HG03575 (cell line): ENCODE data around the gene RNF186.
"Not testable (repeated sequence)": the region's sequence is repeated elsewhere in the genome, so short reads cannot be mapped to it uniquely, and the experiment has no call there.

Experiments
- ATAC-seq: cut with Tn5 transposase; IDR thresholded peaks from one replicate; pipeline ENCODE4 v1.9.1; 2021; ENCODE audit not compliant: unreplicated experiment, insufficient number of reproducible peaks, low FRiP score; ENCODE audit errors: extremely low read depth

RNF186 gene

GRCh38 chr1:19831441-19831840, 16.4 kb upstream of the RNF186 start:
- no peak for ATAC-seq

DNA sequence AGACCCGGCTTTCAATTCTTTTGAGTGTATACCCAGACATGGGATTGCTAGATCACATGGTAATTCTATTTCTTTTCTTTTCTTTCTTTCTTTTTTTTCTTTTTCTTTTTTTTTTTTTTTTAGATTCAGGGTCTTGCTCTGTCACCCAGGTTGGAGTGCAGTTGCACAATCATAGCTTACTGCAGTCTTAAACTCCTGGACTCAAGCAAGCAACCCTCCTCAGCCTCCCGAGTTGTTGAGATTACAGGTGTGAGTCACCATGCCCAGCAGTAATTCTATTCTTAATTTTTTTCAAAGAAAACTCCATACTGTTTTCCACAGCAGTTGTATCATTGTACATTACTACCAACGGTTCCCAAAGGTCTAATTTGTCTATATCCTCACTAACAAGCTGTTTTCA, 13.5 kb upstream of the RNF186 start:
- no peak for ATAC-seq

- ATAC-seq = no peak
Observed at GRCh38 chr1:19825298-19825697, 10.2 kb upstream of the RNF186 start.

DNA sequence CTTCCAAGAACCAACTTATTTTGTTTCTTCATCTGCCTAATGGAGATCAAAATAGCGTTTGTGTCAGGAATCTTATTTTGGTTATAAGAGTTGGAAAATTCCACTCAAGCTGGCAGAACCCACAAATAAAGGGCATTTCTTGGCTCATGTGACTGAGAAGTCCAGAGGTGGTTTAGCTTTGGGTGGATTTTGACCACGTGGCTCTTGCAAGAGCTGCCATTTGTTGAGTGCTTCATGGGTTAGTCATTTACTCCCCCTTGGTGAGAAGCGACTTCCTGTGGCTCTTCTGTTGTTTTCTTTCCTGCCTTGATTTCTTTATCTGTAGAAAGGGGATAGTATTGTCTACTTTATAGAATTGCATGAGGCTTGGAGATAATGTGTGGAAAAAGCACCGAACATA, 9.5 kb upstream of the RNF186 start:
- no peak for ATAC-seq

DNA sequence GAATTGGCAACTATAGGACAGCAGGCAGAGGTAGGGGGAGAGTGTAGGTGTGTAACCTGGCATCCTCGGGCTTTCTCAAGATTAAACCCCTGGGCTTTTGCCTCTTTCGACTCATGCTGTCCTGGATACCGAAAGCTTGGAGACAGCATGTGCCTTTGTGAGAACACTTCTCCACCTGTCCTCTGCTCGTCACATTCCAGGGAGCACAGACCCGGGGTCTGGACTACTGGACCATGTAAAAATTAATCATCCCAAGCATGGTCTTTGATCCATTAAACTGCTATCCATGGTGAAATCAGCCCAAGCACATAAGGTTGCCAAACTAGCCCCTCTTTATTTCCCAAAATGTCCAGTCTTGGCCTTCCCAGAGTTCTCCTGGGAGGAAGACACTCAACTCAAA, 9.0 kb upstream of the RNF186 start:
- ATAC-seq = no peak

- no peak for ATAC-seq
Observed at GRCh38 chr1:19819701-19820100, 4.6 kb upstream of the RNF186 start.

- no peak for ATAC-seq
Observed at GRCh38 chr1:19818324-19818723, 3.2 kb upstream of the RNF186 start.

DNA sequence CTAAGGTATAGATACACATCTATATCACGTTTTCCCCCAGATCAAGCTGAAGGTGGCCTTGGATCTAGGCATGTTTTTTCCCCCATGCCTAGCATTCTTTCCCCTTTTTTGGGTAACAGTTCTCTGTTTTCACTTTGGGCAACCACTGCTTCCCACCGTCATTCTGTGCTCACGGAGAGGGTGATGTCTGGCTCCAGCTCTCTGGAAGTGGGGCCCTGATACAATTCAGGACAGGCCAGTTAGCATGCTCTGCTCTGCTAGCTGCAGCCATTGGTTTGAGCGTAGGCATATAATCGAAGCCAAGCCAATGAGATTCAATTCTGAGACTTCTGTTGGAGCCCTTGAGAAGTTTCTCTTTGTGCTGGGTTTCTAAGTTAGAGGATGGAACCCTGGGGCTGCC, 2.1 kb upstream of the RNF186 start:
- ATAC-seq = no peak

DNA sequence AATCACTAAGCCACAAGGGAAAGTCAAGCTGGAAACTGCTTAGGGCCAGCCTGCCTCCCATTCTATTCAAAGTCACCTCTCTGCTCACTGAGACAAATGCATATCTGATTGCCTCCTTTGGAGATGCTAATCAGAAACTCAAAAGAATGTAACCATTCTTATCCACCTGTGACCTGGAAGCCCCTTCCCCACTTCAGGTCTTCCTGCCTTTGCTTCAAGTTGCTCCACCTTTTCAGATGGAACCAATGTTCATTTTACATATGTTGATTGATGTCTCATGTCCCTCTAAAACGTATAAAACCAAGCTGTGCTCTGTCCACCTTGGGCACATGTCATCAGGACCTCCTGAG, 1.6 kb upstream of the RNF186 start:
- not testable (repeated sequence) for ATAC-seq

DNA sequence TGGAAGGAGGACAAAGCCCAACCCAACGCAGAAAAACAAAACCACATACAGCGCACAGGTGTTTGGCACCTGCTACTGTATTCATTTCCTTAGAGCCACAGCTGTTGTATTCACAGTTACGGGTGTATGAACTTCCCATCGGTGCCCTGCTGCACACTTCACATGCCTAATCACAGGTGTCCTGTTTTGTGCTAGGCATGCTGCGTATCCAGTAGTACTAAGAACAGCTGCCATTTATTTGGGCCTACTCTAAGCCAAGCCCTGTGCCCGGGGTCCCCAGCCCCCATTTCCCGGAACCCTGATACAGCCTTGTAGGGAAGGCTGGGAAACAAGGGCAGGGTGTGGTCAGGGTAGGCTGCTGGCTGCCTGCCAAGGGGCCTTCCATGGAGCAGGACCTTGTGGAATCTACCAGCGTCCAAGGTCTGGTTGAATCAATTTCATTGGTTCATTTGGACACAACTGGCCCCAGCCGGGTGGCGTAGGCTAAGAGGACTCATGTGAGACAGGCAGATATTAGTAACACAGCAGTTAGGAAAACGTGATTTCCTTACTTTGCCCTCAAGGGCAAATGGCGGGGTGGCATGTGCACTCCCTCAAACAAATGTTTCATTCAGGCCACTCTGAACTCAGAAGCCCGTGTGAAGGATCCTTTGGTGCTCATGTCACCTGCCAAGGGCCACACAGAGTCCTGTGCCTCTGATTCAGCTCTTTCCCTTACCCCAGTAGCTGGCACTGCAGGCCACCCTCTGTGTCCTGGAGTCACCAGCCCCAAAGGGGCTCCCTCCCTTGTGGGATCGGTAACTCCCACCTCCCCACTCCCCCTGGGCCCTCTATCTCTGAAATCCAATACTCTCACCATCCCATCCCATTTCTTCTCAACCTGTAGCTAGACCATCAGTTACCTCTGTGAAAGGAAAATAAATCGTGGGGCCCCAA, 986 bp upstream of the RNF186 start:
- ATAC-seq = no peak

DNA sequence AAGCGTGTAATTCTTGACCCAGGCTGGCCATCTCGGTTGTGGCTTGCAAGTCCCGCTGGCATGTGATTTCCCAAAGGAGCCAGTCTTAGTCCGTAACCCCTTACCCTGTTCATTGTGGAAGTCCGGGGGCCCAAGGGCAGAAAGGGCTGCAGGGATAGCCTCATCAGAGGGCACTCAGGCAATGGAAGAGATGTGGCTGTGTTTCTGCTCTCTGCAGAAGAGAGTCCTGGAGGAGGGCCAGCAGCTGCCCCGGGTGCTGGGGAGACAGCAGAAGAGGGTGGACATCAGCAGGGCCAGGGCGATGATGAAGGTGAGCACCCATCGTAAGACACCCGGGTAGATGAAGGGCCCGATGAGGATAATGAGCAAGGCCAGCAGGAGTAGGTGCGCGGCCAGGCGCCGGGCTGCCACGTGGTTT, 830 bp downstream of the RNF186 start:
- no peak for ATAC-seq

DNA sequence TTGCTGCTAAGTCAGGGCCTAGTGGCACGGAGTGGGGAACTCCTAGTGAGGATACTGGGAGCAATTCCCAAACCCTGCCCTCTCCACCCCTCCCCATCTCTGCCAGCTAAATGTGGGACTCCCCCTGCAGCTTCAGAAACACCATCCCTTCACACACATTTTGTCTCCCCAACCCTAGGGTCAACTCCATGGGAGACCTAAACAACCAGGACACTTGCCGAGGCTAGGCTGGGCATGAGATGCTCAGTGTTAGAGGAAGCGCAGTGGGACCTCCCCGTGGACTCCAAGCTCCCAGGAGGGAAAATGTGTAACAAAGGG, 1.5 kb downstream of the RNF186 start:
- no peak for ATAC-seq

DNA sequence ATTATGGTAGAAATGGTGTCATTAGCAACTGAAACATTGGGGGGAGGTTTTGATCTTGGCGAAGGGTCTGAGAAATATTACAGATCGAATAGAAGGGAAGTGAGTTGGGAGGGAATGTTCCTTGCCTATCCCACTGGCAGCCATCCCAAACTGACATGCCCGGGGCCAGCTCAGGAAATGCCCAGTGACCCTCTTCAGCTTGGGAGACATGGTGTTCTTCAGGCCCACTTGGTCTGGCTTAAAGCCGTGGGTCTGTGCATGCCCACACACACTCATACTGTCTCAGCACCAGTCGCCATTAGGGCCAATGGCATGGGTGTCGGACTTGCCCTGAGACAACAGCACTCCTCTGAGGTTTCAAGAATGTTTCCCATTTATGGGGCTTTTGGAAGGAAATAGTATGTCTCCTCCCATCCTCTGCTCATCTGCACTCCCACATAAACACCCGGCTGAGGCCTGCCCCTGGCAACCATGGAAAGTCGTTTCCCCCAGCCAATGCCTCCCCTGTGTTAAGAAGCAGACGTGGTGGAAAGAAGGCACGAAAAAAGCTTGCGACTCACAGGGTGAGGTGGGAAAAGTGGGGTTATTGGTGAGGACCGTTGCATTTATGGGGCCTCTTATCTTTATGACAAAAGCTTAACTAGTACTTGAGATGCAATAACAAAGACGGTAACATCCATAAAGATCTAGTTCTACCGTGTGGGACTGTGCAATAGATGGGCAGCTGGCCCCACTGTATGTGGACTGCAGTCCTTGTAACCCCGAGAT, 2.0 kb downstream of the RNF186 start:
- ATAC-seq = no peak

GRCh38 chr1:19811206-19811851, 3.8 kb downstream of the RNF186 start:
- no peak for ATAC-seq

DNA sequence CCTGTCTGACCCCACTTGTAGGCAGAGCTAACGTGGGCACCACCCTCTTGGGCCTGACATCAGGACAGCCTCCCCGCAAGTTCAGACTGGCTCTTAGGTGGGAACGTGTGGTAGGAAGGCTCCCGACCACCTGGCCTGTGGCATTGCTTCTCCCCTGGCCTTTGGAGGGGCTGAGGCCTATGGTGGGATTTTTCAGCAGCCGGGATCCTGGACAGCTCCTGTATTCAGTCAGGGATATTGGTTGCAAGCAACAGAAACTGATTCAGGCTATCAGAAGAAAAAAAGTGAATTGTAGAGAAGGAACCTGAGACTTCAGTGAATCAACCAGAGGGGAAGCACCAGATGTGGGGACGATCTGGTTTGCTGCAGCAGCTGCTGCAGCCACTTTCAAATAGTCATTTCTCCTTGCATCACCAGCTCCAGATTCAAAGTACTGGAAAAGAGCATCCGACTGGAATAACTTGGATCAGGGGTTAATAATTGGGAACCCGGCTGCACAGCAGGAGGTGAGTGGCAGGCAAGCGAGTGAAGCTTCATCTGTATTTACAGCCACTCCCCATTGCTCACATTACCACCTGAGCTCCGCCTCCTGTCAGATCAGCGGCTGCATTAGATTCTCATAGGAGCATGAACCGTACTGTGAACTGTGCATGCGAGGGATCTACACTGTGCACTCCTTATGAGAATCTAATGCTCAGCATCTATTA, 5.9 kb downstream of the RNF186 start:
- no peak for ATAC-seq

DNA sequence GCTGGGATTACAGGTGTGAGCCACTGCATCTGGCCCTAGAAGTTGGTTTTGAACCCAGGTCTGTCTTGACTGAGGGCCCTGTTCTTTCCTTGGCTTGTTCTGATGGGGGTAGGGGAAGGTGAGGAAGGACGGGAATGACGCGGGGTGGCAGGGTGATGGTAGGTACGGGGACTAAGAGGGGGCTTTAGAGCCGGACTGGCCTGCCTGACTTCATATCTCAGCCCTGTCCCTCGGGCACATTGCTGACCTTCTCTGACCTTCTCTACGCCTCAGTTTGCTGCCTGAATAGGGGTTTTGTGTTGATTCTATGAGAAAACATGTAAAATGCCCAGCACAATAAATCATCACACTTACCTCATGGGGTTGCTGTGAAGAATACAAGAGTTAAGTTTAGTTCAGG, 6.7 kb downstream of the RNF186 start:
- no peak for ATAC-seq

DNA sequence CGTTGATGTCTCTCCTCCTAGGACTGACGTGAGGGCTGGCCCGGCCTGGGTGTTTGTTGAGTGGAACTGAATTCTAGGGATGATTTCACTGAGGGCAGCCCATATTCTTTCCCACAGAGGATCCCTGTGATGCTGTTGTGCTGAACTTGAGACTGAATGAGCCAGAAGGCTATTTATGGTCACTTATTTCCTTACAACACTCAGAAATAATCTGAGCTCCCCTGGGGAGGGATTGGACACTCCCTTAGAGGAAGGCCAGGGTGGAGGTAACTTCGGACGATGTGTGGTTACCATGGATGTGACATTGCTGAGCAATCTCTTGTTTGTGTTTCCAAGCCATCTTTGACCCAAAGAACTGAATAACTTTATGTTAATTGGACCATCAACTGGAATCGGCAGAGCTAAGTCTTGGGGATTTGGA, 10.2 kb downstream of the RNF186 start:
- no peak for ATAC-seq

DNA sequence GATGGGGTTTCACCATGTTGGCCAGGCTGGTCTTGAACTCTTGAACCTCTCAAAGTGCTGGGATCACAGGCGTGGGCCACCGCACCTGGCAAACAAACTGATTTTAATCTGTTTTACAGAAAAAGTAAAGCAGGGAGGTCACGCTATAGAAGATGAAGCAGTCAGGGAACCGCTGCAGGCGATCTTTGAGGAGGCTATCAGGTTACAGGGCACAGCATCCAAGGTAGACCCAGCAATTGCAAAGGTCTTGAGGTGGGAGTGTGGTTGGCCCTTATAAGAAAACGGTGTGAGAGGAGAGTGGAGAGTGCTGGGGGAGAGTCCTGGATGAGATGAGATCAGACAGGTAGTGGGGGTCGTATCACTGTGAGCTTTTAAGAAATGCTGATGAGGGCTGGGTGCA, 12.8 kb downstream of the RNF186 start:
- no peak for ATAC-seq

DNA sequence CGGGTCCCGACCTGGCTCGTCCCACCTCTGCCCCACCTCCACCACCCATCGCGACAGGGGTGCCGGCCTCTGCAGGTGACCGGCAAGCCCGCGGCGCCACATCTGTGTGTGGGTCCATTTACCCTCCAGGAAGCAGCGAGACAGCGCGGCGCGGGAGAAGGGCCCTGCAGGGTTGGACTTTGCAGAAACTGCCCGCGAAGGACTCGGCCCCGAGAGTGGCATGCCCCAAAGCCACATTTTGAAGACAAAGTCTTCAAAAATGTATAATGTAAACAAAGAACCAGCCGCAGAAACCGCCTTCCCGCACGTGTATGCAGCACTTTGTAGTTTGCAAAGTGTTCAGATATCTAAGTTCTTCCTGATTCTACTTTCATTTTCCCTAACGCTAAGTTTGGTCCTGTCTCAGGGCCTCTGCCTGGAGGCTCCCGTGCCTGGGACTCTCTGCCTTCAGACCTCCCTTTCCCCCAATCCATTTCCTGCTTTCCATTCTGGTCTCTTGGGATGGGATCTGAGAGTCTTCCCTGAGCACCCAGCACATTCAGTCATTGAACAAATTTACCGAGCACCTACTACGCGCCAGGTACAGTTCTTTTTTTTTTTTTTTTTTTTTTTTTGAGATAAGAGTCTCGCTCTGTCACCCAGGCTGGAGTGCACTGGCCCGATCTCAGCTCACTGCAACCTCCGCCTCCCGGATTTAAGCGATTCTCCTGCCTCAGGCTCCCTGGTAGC, 14.8 kb downstream of the RNF186 start:
- no peak for ATAC-seq
